ENCODE measurements around the gene DNLZ. TPM values are rescaled to one million over a fixed set of nuclear protein-coding genes. Genes with fewer than 3 reads are reported as not detected.

DNLZ gene
- total and polyA plus RNA-seq, 9 of the 15 experiments (the other 6 are each of a cell fraction or from before 2014, with no cell fraction given): 0.17 to 44.6 (median 3.4) TPM

DNA sequence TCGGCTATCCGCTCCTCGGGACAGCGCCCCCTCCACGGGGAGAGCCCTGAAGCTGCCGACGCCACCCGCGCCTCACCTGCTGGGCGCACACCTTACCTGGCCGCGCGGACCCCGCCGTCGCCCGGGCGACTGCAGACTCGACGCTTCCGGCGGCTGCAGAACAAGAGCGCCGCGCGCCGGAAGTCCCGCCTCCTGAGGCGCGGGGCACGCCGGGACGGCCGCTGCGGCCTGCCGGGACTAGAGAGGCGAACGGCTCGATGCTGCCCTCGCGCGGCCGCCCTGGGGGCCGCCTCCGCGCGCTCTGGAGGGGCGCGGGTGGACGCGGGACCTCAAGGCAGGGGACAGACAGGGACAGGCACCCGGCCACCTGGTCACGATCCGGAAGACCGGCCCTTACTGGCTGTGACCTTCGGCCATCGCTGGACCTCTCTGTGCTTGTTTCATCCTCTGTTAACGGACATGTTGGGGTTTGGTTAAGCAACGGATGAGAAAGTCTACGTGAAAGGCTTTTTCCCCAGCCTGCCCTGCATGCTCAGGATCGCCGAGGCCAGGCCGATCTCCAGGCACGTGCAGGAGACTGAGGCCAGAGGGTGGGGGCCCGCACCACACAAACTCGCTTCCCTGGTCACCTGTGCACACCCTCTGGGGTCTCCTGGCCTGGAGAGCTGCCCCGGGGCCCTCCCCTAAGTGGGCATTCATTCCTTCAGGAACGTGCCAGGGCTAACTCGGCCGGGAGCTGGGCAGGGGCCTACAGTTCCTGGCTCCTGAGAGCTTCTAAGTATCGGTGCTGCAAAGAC lies 36.7 kb upstream of the DNLZ start, which contains the start of gene SNAPC4 (continued):
- TF ChIP-seq, protein P1, sequence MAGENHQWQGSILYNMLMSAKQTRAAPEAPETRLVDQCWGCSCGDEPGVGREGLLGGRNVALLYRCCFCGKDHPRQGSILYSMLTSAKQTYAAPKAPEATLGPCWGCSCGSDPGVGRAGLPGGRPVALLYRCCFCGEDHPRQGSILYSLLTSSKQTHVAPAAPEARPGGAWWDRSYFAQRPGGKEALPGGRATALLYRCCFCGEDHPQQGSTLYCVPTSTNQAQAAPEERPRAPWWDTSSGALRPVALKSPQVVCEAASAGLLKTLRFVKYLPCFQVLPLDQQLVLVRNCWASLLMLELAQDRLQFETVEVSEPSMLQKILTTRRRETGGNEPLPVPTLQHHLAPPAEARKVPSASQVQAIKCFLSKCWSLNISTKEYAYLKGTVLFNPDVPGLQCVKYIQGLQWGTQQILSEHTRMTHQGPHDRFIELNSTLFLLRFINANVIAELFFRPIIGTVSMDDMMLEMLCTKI (IDR thresholded peaks at IDR 0.05; ENCODE audit: partially characterized antibody): no peak
- TF ChIP-seq CXXC5 (CRISPR knock-in tag; IDR thresholded peaks at IDR 0.05): peak; percentile 93
- TF ChIP-seq SNRNP70 (optimal IDR thresholded peaks at IDR 0.05; ENCODE audit: low read depth, low read length): no peak
- peak; percentile 79 for TF ChIP-seq MTA3 (IDR thresholded peaks at IDR 0.05; ENCODE audit: borderline replicate concordance)
- TF ChIP-seq, protein P2, sequence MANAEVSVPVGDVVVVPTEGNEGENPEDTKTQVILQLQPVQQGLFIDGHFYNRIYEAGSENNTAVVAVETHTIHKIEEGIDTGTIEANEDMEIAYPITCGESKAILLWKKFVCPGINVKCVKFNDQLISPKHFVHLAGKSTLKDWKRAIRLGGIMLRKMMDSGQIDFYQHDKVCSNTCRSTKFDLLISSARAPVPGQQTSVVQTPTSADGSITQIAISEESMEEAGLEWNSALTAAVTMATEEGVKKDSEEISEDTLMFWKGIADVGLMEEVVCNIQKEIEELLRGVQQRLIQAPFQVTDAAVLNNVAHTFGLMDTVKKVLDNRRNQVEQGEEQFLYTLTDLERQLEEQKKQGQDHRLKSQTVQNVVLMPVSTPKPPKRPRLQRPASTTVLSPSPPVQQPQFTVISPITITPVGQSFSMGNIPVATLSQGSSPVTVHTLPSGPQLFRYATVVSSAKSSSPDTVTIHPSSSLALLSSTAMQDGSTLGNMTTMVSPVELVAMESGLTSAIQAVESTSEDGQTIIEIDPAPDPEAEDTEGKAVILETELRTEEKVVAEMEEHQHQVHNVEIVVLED (CRISPR knock-in tag; IDR thresholded peaks at IDR 0.05): peak; percentile 68
- no peak for TF ChIP-seq ZNF133 (CRISPR knock-in tag; IDR thresholded peaks at IDR 0.05)
- no peak for TF ChIP-seq ZNF583 (CRISPR knock-in tag; IDR thresholded peaks at IDR 0.05)
- no peak for TF ChIP-seq PTTG1 (tag; IDR thresholded peaks at IDR 0.05; ENCODE audit: low read depth)
- TF ChIP-seq ZNF589 (CRISPR knock-in tag; IDR thresholded peaks at IDR 0.05; ENCODE audit: low read depth): no peak
- no peak for TF ChIP-seq TAF7 (tag; IDR thresholded peaks at IDR 0.05)
- no peak for TF ChIP-seq ZNF23 (CRISPR knock-in tag; IDR thresholded peaks at IDR 0.05)
- no peak for TF ChIP-seq TAF9B (IDR thresholded peaks at IDR 0.05; ENCODE audit: partially characterized antibody)
- TF ChIP-seq ZNF778 (CRISPR knock-in tag; IDR thresholded peaks at IDR 0.05): no peak
- no peak for TF ChIP-seq PKNOX1 (IDR thresholded peaks at IDR 0.05)
- no peak for TF ChIP-seq NFIX (CRISPR knock-in tag; IDR thresholded peaks at IDR 0.05; ENCODE audit: low read depth)
- no peak for TF ChIP-seq ZNF174 (CRISPR knock-in tag; IDR thresholded peaks at IDR 0.05)
- no peak for TF ChIP-seq NR1H2 (CRISPR knock-in tag; IDR thresholded peaks at IDR 0.05)
- no peak for TF ChIP-seq TRIM24 (IDR thresholded peaks at IDR 0.05)
- no peak for TF ChIP-seq MCM5 (IDR thresholded peaks at IDR 0.05; ENCODE audit: low read depth)
- peak; percentile 77; the same call in 1 of the 2 replicates for TF ChIP-seq GATAD2B (IDR thresholded peaks at IDR 0.05; ENCODE audit: borderline replicate concordance)
- TF ChIP-seq CCNT2 (IDR thresholded peaks at IDR 0.05; ENCODE audit: borderline replicate concordance, extremely low read depth, insufficient read length, low read depth, low read length): peak; percentile 80
- TF ChIP-seq ZFX (CRISPR knock-in tag; IDR thresholded peaks at IDR 0.05): peak; percentile 60
- no peak for TF ChIP-seq MITF (IDR thresholded peaks at IDR 0.05)
- no peak for TF ChIP-seq ZNF717 (CRISPR knock-in tag; IDR thresholded peaks at IDR 0.05)
- TF ChIP-seq PRPF4 (IDR thresholded peaks at IDR 0.05; ENCODE audit: insufficient read depth, low read depth, low read length, poor library complexity, severe bottlenecking): no peak
- TF ChIP-seq ZNF324 (CRISPR knock-in tag; IDR thresholded peaks at IDR 0.05): no peak

Measured in K562 (cell line).